ENCODE measurements around the gene RNF227. TPM values are rescaled to one million over a fixed set of nuclear protein-coding genes. Genes with fewer than 3 reads are reported as not detected.

RNF227 gene
- total RNA-seq, 1 experiment from 2014 or later: 5.0 TPM

DNA sequence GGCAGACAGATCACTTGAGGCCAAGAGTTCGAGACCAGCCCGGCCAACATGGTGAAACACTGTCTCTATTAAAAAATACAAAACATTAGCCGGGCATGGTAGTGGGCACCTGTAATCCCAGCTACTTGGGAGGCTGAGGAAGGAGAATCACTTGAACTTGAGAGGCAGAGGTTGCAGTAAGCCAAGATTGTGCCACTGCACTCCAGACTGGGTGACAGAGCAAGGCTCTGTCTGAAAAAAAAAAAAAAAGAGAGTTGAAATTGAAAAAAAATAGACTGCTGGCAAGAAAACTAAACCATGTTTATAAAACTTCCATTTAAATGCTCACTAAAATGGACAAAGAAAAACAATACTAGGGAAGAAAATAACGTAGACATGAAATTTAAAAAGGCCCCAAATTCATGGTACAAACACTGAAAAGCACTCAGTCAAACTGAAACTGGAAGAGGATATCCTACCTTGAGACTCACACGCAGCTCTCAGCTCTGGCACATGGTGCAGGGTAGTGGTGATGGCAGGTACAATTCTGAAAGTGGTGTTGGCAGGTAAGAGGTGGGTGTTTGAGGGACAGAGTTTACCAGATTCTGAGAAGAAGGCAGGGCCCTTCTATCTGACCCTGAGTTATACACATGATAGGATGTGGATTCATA lies 35.2 kb upstream of the RNF227 start:
- TF ChIP-seq, protein P1, sequence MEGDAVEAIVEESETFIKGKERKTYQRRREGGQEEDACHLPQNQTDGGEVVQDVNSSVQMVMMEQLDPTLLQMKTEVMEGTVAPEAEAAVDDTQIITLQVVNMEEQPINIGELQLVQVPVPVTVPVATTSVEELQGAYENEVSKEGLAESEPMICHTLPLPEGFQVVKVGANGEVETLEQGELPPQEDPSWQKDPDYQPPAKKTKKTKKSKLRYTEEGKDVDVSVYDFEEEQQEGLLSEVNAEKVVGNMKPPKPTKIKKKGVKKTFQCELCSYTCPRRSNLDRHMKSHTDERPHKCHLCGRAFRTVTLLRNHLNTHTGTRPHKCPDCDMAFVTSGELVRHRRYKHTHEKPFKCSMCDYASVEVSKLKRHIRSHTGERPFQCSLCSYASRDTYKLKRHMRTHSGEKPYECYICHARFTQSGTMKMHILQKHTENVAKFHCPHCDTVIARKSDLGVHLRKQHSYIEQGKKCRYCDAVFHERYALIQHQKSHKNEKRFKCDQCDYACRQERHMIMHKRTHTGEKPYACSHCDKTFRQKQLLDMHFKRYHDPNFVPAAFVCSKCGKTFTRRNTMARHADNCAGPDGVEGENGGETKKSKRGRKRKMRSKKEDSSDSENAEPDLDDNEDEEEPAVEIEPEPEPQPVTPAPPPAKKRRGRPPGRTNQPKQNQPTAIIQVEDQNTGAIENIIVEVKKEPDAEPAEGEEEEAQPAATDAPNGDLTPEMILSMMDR (IDR thresholded peaks at IDR 0.05; ENCODE audit: insufficient read depth in 1 of 2, low read depth in 1 of 2, low read length in 1 of 2, severe bottlenecking in 1 of 2, unreplicated experiment in 1 of 2): no peak
- no peak overlapping the region for H3K27ac Mint-ChIP-seq (ENCODE audit: unreplicated experiment)
- no peak overlapping the region for H3K4me3 Mint-ChIP-seq (ENCODE audit: unreplicated experiment)
- Histone ChIP-seq H3K36me3 (ENCODE audit: control insufficient read depth, insufficient read depth, low read length) (no peaks in the 10 kb centered on the region), H3K9me3 (no peaks in the 10 kb centered on the region), H3K4me3 (ENCODE audit: low read depth, low read length) (no peak overlapping the region), H3K4me1 (no peaks in the 10 kb centered on the region), H3K27me3 (replicated peaks; ENCODE audit: control insufficient read depth, insufficient read depth, low read length) (no peaks in the 10 kb centered on the region)
- CTCF ChIA-PET: no interaction called here
- no peaks in the 10 kb centered on the region for H3K9me3 Mint-ChIP-seq (ENCODE audit: unreplicated experiment)
- intact Hi-C loops (cut with micrococcal nuclease; ENCODE audit: unreplicated experiment): no loop called here
- POLR2A ChIA-PET: no interaction called here
- H3K27me3 Mint-ChIP-seq (ENCODE audit: insufficient read depth, unreplicated experiment): no peaks in the 10 kb centered on the region
- DNase-seq: no peak
- peaks cover 13% of the 10 kb centered on the region for H3K36me3 Mint-ChIP-seq (ENCODE audit: insufficient read depth, unreplicated experiment)
- BruUV-seq (replicated peaks): no TSS peak
- H3K4me1 Mint-ChIP-seq (ENCODE audit: low read depth, unreplicated experiment): no peaks in the 10 kb centered on the region

DNA sequence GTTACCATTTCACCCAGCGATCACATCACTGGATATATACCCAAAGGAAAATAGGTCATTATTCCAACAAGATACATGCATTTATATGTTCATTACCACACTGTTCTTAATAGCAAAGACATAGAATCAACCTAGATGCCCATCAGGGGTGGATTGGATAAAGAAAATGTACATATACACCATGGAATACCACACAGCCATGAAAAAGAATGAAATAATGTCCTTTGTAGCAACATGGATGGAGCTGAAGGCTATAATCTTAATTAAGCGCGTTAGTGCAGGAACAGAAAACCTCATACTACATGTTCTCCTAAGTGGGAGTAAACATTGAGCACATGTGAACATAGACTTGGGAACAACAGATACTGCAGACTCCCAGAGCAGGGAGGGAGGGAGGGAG lies 34.5 kb upstream of the RNF227 start:
- no peaks in the 10 kb centered on the region for H3K27me3 Mint-ChIP-seq (ENCODE audit: insufficient read depth, unreplicated experiment)
- TF ChIP-seq, protein P1 (IDR thresholded peaks at IDR 0.05; ENCODE audit: insufficient read depth in 1 of 2, low read depth in 1 of 2, low read length in 1 of 2, severe bottlenecking in 1 of 2, unreplicated experiment in 1 of 2): no peak
- Histone ChIP-seq H3K36me3 (ENCODE audit: control insufficient read depth, insufficient read depth, low read length) (no peaks in the 10 kb centered on the region), H3K27me3 (replicated peaks; ENCODE audit: control insufficient read depth, insufficient read depth, low read length) (no peaks in the 10 kb centered on the region), H3K9me3 (no peaks in the 10 kb centered on the region), H3K4me1 (no peaks in the 10 kb centered on the region), H3K4me3 (ENCODE audit: low read depth, low read length) (no peak overlapping the region)
- no peak for DNase-seq
- no peaks in the 10 kb centered on the region for H3K9me3 Mint-ChIP-seq (ENCODE audit: unreplicated experiment)
- ChIA-PET CTCF (no interaction called here), POLR2A (no interaction called here)
- no peak overlapping the region for H3K4me3 Mint-ChIP-seq (ENCODE audit: unreplicated experiment)
- H3K36me3 Mint-ChIP-seq (ENCODE audit: insufficient read depth, unreplicated experiment): peaks cover 20% of the 10 kb centered on the region
- no peak overlapping the region for H3K27ac Mint-ChIP-seq (ENCODE audit: unreplicated experiment)
- H3K4me1 Mint-ChIP-seq (ENCODE audit: low read depth, unreplicated experiment): no peaks in the 10 kb centered on the region
- no TSS peak for BruUV-seq (replicated peaks)
- intact Hi-C loops (cut with micrococcal nuclease; ENCODE audit: unreplicated experiment): no loop called here

DNA sequence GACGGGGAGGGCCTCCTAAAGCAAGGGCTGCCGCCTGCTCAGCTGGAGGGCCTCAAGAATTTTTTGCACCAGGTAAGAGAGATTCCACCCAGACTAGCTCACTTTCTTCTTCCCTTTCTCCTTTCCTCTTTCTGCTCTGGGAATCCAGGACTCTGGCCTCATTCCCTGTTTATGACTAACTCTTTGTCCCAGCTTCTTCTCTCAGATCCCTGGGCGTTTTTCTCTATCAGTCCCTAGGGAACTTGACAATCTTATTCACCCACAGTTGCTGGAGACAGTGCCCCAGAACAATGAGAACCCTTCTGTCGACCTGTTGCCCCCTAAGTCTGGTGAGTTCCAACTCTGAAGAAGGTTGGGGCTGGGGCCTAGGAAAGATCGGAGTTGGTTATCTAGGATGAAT lies 31.6 kb upstream of the RNF227 start:
- peaks cover 38% of the 10 kb centered on the region for H3K36me3 Mint-ChIP-seq (ENCODE audit: insufficient read depth, unreplicated experiment)
- H3K27me3 Mint-ChIP-seq (ENCODE audit: insufficient read depth, unreplicated experiment): no peaks in the 10 kb centered on the region
- H3K9me3 ChIP-seq: no peaks in the 10 kb centered on the region
- no peaks in the 10 kb centered on the region for H3K4me1 ChIP-seq
- DNase-seq: no peak
- POLR2A ChIA-PET: no interaction called here
- no peaks in the 10 kb centered on the region for H3K36me3 ChIP-seq (ENCODE audit: control insufficient read depth, insufficient read depth, low read length)
- H3K4me3 ChIP-seq (ENCODE audit: low read depth, low read length): no peak overlapping the region
- TF ChIP-seq, protein P1 (IDR thresholded peaks at IDR 0.05; ENCODE audit: insufficient read depth in 1 of 2, low read depth in 1 of 2, low read length in 1 of 2, severe bottlenecking in 1 of 2, unreplicated experiment in 1 of 2): no peak
- no peak overlapping the region for H3K27ac Mint-ChIP-seq (ENCODE audit: unreplicated experiment)
- H3K4me1 Mint-ChIP-seq (ENCODE audit: low read depth, unreplicated experiment): no peaks in the 10 kb centered on the region
- no peaks in the 10 kb centered on the region for H3K27me3 ChIP-seq (replicated peaks; ENCODE audit: control insufficient read depth, insufficient read depth, low read length)
- H3K9me3 Mint-ChIP-seq (ENCODE audit: unreplicated experiment): no peaks in the 10 kb centered on the region
- CTCF ChIA-PET: no interaction called here
- H3K4me3 Mint-ChIP-seq (ENCODE audit: unreplicated experiment): no peak overlapping the region
- no TSS peak for BruUV-seq (replicated peaks)
- intact Hi-C loops (cut with micrococcal nuclease; ENCODE audit: unreplicated experiment): no loop called here
